GM12874 (cell line): Measurements from ENCODE around the gene ADGRF1.

Experiments
- TF ChIP-seq, protein P1 (sequence below): IDR thresholded peaks from 2 replicates; pipeline ENCODE4 v1.5.1; 2011; ENCODE audit warnings: low read depth, mild to moderate bottlenecking, control low read depth, low read length, moderate library complexity; ENCODE audit not compliant: insufficient read depth

Gene ADGRF1

DNA sequence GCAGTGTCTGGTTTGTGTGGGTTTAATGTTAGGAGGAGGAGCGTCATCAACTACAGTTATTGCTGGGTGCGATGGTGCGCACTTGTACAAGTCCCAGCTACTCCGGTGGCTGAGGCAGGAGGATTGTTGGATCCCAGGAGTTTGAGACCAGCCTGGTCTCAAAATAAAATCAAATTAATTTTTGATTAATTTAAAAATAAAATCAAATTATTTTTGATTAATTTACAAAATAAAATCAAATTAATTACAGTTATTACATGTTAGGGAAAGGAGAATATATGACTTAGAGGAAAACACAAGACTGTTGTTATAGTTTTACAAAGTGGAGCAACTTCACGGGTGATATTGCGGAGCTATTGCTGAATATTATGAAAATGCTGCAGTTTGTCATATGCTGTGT lies 85.7 kb downstream of the ADGRF1 start:
- TF ChIP-seq, protein P1, sequence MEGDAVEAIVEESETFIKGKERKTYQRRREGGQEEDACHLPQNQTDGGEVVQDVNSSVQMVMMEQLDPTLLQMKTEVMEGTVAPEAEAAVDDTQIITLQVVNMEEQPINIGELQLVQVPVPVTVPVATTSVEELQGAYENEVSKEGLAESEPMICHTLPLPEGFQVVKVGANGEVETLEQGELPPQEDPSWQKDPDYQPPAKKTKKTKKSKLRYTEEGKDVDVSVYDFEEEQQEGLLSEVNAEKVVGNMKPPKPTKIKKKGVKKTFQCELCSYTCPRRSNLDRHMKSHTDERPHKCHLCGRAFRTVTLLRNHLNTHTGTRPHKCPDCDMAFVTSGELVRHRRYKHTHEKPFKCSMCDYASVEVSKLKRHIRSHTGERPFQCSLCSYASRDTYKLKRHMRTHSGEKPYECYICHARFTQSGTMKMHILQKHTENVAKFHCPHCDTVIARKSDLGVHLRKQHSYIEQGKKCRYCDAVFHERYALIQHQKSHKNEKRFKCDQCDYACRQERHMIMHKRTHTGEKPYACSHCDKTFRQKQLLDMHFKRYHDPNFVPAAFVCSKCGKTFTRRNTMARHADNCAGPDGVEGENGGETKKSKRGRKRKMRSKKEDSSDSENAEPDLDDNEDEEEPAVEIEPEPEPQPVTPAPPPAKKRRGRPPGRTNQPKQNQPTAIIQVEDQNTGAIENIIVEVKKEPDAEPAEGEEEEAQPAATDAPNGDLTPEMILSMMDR: no peak

DNA sequence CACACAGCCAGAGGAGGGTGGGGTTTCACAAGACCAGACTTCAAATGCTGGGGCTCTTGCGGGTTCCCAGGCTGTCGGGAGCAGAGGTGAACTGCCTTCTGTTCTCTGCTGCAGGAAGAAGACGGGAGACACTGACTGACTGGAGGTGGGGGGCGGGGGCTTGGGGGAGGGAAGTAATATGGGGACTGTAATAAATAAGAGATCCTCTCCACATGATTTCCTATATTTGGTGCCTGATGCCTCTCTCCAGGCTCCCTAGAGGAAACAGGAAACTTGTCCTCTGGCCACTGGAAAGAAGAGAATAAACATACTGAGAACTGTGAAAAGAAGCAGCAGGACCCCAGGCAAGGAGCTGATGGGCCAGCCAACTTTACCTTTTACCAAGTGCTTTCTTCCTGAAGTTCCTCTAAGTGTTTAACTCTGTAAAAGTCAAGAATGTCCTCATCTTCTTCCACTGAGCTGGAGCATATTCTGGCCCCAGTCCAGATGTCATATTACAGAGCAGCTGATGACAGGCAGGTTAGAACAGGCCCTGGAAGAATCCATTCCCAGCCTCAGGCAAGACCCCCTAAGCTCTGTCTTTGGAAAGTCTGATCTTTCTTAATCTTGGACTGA lies 87.2 kb downstream of the ADGRF1 start:
- TF ChIP-seq, protein P1: no peak

DNA sequence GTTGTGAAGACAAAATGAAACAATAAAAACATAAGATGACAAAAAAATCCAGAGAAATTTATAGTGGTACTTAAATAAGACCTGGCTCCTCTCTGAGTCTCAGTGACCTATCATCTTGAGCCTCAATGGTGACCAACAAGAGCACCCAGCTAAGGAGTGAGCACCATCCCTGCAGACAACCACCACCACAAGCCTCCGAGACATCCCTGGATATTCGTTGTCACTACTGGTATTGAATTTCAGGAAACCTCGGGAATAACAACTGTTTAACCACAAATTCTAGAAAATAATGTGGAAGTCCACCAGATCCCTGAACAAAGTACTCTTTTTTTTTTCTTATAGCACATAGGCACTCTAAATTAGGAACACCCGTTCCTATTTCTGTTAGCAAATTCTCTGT lies 88.2 kb downstream of the ADGRF1 start:
- TF ChIP-seq, protein P1: no peak

DNA sequence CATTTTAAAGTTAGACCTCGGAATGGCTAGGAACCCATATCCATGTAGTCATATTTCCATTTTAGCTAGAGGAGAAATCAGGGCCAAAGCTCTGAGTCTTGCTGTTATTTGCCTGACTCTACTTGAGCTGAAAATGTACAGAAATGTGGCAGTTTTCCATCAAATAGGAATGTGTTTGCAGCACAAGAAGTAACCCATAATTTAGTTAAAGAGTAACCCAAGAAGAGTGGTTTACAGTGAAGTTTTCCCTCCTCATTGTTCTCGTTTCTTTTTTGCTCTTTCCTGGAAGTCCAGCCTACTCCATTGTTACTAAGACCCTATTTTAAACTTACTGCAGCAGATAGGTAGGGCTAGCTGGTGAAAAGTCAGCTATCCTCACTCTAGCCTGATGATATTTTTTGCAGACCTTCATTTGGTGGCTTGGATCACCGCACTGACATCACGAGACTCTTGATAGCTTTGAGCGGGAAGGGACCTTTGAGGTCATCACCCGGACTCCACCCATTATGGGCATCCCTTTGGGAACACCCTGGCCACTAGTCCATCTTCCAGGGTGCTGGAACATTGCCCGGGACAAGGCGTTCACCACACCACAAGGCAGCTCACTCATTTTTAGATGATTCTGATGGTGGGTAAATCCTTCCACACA lies 92.4 kb downstream of the ADGRF1 start:
- TF ChIP-seq, protein P1: no peak

DNA sequence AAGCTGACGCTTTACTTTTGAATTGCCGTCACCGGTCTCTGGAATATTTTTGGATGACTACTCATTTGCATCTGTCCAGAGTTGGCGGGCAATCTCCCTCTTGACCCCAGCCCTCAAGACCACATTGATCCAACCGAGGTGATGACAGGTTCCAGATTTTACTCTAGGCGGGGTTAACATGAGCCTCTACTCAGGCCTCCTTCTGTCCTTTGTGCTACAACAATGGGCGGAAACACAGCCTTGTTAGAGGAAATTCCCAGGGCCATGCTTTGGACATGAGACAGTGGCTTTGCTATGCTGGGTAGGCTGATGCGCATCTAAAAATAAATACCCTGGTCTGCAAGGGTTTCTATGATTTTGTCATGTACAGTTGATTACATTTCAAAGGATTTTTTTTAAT lies 93.4 kb downstream of the ADGRF1 start:
- TF ChIP-seq, protein P1: no peak
